Measurements from ENCODE around the gene ZEB2.
A peak's percentile ranks its signal among the peaks of the same experiment; 100 is the strongest.

ZEB2 gene

GRCh38 chr2:144414324-144414845 is 105.5 kb downstream of the ZEB2 start:
- no peak for DNase-seq

GRCh38 chr2:144412709-144413108 is 107.2 kb downstream of the ZEB2 start:
- no peak for DNase-seq

- peak; percentile 28 for DNase-seq
Measured at GRCh38 chr2:144411473-144411872, 108.4 kb downstream of the ZEB2 start.

- no peak for DNase-seq
Measured at GRCh38 chr2:144409241-144409640, 110.7 kb downstream of the ZEB2 start.

DNA sequence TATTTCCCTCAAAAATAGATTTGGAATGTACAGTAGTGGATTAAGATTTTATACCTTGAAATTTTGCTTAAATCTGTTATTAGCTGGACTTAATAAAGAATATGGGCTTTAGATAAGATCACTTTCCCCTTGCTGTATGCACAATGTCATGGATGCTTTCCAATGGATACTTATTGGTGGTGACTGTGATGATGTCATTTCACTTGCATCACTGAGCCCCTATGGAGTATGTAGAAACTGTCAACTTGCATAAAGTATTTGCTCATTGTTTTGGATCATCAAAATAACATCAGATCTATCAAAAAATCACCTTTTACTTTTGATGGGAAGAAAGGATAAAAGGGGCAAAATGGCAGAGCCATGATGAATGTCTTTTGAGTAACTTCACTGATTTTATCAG is 112.7 kb downstream of the ZEB2 start:
- DNase-seq, result no peak

- DNase-seq, result no peak
Measured at GRCh38 chr2:144405982-144406788, 113.7 kb downstream of the ZEB2 start.

GRCh38 chr2:144405321-144405720 is 114.6 kb downstream of the ZEB2 start:
- no peak for DNase-seq

DNA sequence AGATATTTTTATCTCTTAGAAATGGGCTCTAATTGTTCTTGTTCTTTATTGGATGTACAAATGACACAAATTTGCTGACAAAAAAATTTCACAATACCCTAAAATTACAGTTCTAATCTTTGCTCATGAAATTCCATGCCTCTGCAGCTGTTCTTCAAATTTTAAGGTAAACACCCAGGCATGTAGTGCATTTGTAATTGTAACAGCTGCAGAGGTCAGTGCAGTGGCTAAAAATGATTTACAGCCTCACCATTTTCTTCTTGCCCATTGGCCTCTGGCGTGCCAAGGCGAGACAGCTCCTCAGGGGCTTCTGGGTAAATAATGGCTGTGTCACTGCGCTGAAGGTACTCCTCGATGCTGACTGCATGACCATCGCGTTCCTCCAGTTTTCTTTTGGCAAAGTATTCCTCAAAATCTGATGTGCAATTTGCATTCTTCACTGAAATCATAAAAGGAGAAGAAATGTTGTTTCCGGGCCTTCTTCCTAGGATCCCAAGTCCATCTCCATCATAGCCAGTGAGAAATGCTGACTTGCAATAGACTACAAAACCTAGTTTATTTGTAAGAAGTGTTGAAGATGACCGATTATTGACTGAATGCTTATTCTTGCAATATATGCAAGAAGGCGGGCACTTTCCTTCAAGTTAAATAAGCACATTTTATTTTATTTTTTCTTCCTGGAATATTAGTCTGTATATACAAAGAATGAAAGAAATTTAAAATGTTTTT is 115.2 kb downstream of the ZEB2 start:
- DNase-seq, result no peak

DNA sequence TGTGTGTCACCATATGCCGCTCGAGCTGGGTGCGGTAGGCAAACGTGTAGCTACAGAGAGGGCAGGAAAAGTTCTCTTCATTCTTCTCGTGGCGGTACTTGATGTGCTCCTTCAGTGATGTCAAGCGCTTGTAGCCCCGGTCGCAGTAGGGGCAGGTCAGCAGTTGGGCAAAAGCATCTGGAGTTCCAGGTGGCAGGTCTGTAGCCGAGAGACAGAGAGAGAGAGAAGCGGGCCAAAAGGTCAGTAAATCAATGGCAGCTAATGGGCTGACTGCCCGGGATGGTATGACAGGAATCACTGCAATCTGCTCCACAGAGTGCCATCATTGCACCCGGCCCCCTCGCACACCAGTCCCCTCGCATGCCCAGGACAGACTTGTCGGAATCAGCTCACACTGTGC is 116.0 kb downstream of the ZEB2 start:
- peak; percentile 85 for DNase-seq

- DNase-seq, result peak; percentile 97
Measured at GRCh38 chr2:144402251-144402650, 117.7 kb downstream of the ZEB2 start.

DNA sequence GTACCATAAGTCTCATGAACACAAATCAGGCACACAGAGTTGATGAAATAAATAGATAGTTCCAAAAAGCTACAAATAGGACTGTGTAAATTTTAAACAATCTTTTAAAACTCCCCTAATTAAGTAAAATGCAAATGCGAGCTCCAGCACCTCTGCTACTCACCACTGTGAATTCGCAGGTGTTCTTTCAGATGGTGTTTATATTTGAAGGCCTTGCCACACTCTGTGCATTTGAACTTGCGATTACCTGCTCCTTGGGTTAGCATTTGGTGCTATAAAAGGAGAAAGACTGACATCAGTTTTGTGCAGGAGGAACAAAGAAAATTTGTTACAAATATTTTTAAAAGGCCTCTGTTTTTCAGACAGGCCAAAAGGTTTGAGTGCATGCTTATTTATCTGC is 118.9 kb downstream of the ZEB2 start:
- peak; percentile 13 for DNase-seq

- no peak for DNase-seq
Measured at GRCh38 chr2:144396318-144396717, 123.6 kb downstream of the ZEB2 start.

DNA sequence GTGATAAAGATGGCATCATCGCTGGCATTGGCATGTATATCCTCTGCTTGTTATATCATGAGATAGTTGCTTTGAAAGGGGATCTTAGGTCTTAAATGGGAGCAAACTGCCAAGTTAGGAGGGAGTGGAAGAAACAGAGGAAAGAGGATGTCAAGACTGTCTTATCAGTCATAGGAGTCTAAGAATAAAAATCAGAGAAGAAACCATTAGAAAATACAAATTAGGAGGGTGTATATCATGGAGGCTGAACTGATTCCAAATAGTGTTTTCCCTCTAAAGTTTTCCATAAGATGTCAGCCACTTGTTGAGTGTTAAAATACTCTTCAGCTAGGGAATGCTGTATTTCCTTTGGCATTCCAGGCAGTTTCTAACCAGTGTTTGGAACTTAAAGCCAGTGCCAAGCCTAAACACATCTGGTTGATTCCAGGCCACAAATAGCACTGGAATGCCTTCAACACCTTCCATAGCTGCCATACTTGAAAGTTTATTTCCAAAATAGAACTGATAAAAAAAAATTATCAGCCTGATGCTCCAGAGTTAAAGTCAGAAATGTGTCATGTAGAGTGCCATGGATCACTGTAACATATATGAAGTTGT is 129.4 kb downstream of the ZEB2 start:
- no peak for DNase-seq

- no peak for DNase-seq
Measured at GRCh38 chr2:144389930-144390311, 130.0 kb downstream of the ZEB2 start.

- DNase-seq, result no peak
Measured at GRCh38 chr2:144389151-144389929, 130.6 kb downstream of the ZEB2 start.

GRCh38 chr2:144385381-144385780 is 134.5 kb downstream of the ZEB2 start:
- DNase-seq, result no peak

GRCh38 chr2:144383571-144384100 is 136.3 kb downstream of the ZEB2 start:
- no peak for DNase-seq

GRCh38 chr2:144382849-144383248 is 137.1 kb downstream of the ZEB2 start:
- DNase-seq, result no peak

DNA sequence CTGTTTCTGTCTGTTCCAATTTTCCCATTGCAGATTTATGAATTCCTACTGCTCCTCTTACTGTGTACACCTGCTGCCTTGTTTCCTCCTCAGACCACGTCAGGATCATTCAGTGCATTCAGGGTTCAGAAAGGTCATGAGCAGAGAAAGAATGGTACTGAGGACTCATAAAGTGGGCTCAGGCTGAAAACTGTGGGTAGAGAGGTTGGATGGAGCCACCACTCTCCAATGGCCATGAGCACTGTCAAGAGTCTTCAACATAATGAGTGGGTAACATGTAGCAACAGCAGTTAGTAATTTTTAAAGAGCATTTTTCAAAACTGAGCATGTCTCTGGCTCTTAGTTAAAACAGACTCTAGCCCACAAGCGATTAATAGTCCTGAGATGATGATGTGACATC is 138.2 kb downstream of the ZEB2 start:
- DNase-seq, result no peak

- DNase-seq, result peak; percentile 98
Measured at GRCh38 chr2:144379851-144380311, 140.0 kb downstream of the ZEB2 start.

DNA sequence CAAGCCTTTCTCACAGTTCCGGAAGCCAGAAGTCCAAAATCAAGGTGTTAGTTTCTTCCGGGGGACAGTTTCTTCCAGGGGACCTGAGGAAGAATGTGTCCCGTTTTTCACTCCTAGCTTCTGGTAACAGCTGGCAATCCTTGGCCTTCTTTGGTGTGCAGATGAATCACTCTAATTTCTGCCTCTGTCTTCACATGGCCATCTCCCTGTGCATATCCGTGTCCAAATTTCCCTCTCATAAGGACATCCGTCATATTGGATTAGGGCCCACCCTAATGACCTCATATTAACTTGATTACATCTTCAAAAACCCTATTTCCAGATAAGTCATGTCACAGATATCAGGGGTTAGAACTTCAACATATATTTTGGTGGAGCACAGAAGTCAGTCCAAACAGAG is 141.4 kb downstream of the ZEB2 start:
- no peak for DNase-seq

DNA sequence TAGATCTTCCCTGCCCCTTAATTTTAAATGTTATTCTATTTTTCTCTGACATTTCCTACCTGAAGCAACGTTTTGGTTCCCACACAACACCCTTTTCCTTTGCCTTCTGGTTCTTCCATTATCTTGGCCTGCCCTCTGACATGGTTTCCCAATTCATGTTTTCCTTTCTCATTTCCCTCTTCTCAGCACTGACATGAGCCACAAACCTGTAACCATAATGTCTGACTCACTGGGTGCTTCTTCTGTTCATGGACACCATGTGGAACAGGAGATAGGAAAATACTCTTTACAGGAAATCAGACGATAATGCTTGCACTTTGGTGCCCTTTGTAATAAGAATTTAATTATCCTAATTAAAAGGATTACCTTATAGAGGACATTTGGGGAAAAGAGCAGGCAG is 142.0 kb downstream of the ZEB2 start:
- no peak for DNase-seq

- no peak for DNase-seq
Measured at GRCh38 chr2:144376926-144377325, 143.0 kb downstream of the ZEB2 start.
